RCC 7860 (cell line): Measurements from ENCODE around the gene SERTAD2.

Experiments
- DNase-seq: peaks from one replicate; pipeline ENCODE4 v3.0.0-alpha.2; 2015; ENCODE audit warnings: low spot score
- FAIRE-seq: peaks from 2 replicates; lab custom pipeline; 2012; peaks lifted over from hg19 to GRCh38; lab: Jason Lieb, UNC

Gene SERTAD2

GRCh38 chr2:64629875-64630274, 23.8 kb downstream of the SERTAD2 start:
- no peak for FAIRE-seq

GRCh38 chr2:64629329-64629781, 24.4 kb downstream of the SERTAD2 start:
- DNase-seq (no peak), FAIRE-seq (no peak)

More at GRCh38 chr2:64629875-64630274, 23.8 kb downstream of the SERTAD2 start:
- DNase-seq: no peak

GRCh38 chr2:64627860-64628841, 25.6 kb downstream of the SERTAD2 start:
- no peak for FAIRE-seq
- no peak for DNase-seq

- DNase-seq: no peak
Measured at GRCh38 chr2:64626963-64627760, 26.6 kb downstream of the SERTAD2 start.

GRCh38 chr2:64626146-64626809, 27.4 kb downstream of the SERTAD2 start:
- no peak for FAIRE-seq

More at GRCh38 chr2:64626963-64627760, 26.6 kb downstream of the SERTAD2 start:
- no peak for FAIRE-seq

GRCh38 chr2:64625299-64626145, 28.2 kb downstream of the SERTAD2 start:
- no peak for FAIRE-seq
- DNase-seq: no peak

More at GRCh38 chr2:64626146-64626809, 27.4 kb downstream of the SERTAD2 start:
- no peak for DNase-seq

GRCh38 chr2:64624862-64625261, 28.9 kb downstream of the SERTAD2 start:
- no peak for FAIRE-seq
- no peak for DNase-seq

- no peak for DNase-seq
- FAIRE-seq: no peak
Measured at GRCh38 chr2:64624108-64624610, 29.6 kb downstream of the SERTAD2 start.

- FAIRE-seq: no peak
- DNase-seq: no peak
Measured at GRCh38 chr2:64623242-64623850, 30.4 kb downstream of the SERTAD2 start.

GRCh38 chr2:64622443-64623241, 31.1 kb downstream of the SERTAD2 start:
- FAIRE-seq (no peak), DNase-seq (no peak)

- no peak for DNase-seq
- FAIRE-seq: no peak
Measured at GRCh38 chr2:64620661-64621060, 33.1 kb downstream of the SERTAD2 start.

GRCh38 chr2:64617631-64618151, 36.0 kb downstream of the SERTAD2 start:
- DNase-seq (no peak), FAIRE-seq (no peak)

- DNase-seq (no peak), FAIRE-seq (no peak)
Measured at GRCh38 chr2:64615844-64616536, 37.7 kb downstream of the SERTAD2 start.

GRCh38 chr2:64615192-64615763, 38.4 kb downstream of the SERTAD2 start:
- no peak for FAIRE-seq
- no peak for DNase-seq

- FAIRE-seq (no peak), DNase-seq (no peak)
Measured at GRCh38 chr2:64613276-64613675, 40.4 kb downstream of the SERTAD2 start.

GRCh38 chr2:64612575-64613195, 41.0 kb downstream of the SERTAD2 start:
- FAIRE-seq (no peak), DNase-seq (no peak)

GRCh38 chr2:64610316-64610855, 43.3 kb downstream of the SERTAD2 start:
- no peak for FAIRE-seq
- DNase-seq: no peak
